SJSA1 (cell line): ENCODE measurements around the gene APC. TPM values are rescaled to one million over a fixed set of nuclear protein-coding genes. Genes with fewer than 3 reads are reported as not detected.
"Not testable (repeated sequence)": the region's sequence is repeated elsewhere in the genome, so short reads cannot be mapped to it uniquely, and the experiment has no call there.

Experiments
- DNase-seq, 2 experiments: peaks; one replicate each; pipeline ENCODE4 v3.0.0-alpha.2; 2015 to 2020; ENCODE audit warnings: low spot score in 2 of 2, low read depth in 1 of 2
- H3K27ac ChIP-seq: fragments of 250-450 bp; sonication (Bioruptor Pico); 2 replicates; pipeline ENCODE4 v1.5.1; 2020; ENCODE audit warnings: mild to moderate bottlenecking, moderate library complexity
- H3K27me3 ChIP-seq: fragments of 250-450 bp; sonication (Bioruptor Pico); replicated peaks from 2 replicates; pipeline ENCODE4 v1.5.1; 2020; ENCODE audit warnings: mild to moderate bottlenecking, moderate library complexity
- H3K36me3 ChIP-seq: fragments of 250-450 bp; sonication (Bioruptor Pico); 2 replicates; pipeline ENCODE4 v1.5.1; 2020; ENCODE audit warnings: mild to moderate bottlenecking
- H3K4me1 ChIP-seq: fragments of 250-450 bp; sonication (Bioruptor Pico); replicated peaks from 2 replicates; pipeline ENCODE4 v1.6.1; 2021; ENCODE audit warnings: mild to moderate bottlenecking
- H3K4me3 ChIP-seq: fragments of 250-450 bp; sonication (Bioruptor Pico); 2 replicates; pipeline ENCODE4 v1.5.1; 2020; ENCODE audit warnings: mild to moderate bottlenecking
- H3K9me3 ChIP-seq: fragments of 250-450 bp; sonication (Bioruptor Pico); replicated peaks from 2 replicates; pipeline ENCODE4 v1.5.1; 2020; ENCODE audit warnings: mild to moderate bottlenecking
- total RNA-seq: library from RNA; depleted of rRNA; stranded (reverse); fragments of >200 nt; shearing (Covaris generic); gene quantifications from 2 replicates; pipeline ENCODE4 v1.2.3, GENCODE V29; 2014; rRNA removed

The APC gene
- total RNA-seq, 1 experiment from 2014 or later: 44.7 TPM

DNA sequence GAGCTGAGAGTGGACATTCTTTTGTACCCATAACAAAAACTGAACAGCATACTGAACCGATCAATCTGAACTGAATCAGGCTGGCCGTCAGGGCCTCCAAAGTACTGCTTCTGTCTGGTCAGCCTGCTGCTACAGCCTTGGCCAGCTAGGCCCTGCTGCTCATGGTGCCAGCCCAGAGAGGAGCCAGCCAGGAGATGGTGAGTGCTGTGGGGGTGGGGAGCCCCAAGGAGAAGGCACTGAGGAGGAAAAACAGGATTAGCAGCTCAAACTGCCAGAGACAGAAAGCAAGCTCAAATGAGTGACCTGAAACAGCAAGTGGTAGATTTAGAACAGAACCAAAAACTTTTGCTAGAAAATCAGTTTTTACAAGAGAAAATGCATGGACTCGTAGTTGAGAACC, 147.3 kb downstream of the APC start:
- no peaks in the 10 kb centered on the region for H3K9me3 ChIP-seq
- H3K4me3 ChIP-seq: no peak overlapping the region
- no peak for DNase-seq
- H3K36me3 ChIP-seq: peaks cover 88% of the 10 kb centered on the region
- no peaks in the 10 kb centered on the region for H3K27me3 ChIP-seq
- H3K4me1 ChIP-seq: no peaks in the 10 kb centered on the region
- no peak overlapping the region for H3K27ac ChIP-seq

DNA sequence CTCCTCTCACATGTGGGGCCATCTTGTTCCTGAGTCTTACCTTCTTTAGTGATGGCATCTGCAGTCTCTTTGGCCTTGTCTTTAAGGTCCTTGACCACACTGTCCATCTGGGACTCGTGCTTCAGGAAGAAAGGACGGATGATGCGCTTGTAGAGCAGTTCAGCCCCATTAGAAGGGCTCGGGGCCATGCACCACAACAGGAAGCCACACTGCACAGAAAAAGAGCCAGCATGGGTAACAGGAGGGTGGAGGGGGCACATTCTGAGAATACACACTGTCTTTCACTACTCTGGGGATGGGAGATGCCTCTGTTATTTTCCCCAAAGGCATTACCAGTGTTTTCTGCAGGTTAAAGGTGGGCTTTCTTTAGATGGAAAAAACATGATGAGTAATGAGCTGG, 149.3 kb downstream of the APC start:
- DNase-seq: no peak
- no peak overlapping the region for H3K27ac ChIP-seq
- H3K4me3 ChIP-seq: no peak overlapping the region
- H3K4me1 ChIP-seq: no peaks in the 10 kb centered on the region
- no peaks in the 10 kb centered on the region for H3K9me3 ChIP-seq
- H3K27me3 ChIP-seq: no peaks in the 10 kb centered on the region
- peaks cover 86% of the 10 kb centered on the region for H3K36me3 ChIP-seq

DNA sequence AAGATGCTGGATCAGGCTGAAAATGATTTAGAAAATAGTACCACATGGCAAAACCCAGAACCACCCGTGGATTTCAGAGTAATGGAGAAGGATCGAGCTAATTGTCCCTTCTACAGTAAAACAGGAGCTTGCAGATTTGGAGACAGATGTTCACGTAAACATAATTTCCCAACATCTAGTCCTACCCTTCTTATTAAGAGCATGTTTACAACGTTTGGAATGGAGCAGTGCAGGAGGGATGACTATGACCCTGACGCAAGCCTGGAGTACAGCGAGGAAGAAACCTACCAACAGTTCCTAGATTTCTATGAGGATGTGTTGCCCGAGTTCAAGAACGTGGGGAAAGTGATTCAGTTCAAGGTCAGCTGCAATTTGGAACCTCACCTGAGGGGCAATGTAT, 154.4 kb downstream of the APC start:
- not testable (repeated sequence) for H3K9me3 ChIP-seq, H3K4me1 ChIP-seq, H3K27ac ChIP-seq, DNase-seq, H3K27me3 ChIP-seq, H3K4me3 ChIP-seq
- peaks cover 75% of the 10 kb centered on the region for H3K36me3 ChIP-seq

DNA sequence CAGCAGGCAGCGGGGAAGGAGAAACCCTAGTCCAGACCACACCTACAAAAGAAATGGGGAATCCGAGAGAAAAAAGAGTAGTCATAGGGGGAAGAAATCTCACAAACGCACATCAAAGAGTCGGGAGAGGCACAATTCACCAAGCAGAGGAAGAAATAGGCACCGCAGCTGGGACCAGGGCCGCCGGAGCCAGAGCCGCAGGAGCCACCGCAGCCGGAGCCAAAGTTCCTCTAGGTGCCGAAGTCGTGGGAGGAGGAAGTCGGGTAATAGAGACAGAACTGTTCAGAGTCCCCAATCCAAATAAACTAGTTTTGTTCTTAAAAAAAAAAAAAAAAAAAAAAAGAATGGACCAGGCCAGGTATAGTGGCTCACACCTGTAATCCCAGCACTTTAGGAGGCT, 155.1 kb downstream of the APC start:
- H3K4me3 ChIP-seq: no peak overlapping the region
- peaks cover 71% of the 10 kb centered on the region for H3K36me3 ChIP-seq
- peak in 1 of 2 experiments; percentile 37 for DNase-seq
- H3K4me1 ChIP-seq: no peaks in the 10 kb centered on the region
- H3K27ac ChIP-seq: no peak overlapping the region
- H3K27me3 ChIP-seq: no peaks in the 10 kb centered on the region
- H3K9me3 ChIP-seq: no peaks in the 10 kb centered on the region

DNA sequence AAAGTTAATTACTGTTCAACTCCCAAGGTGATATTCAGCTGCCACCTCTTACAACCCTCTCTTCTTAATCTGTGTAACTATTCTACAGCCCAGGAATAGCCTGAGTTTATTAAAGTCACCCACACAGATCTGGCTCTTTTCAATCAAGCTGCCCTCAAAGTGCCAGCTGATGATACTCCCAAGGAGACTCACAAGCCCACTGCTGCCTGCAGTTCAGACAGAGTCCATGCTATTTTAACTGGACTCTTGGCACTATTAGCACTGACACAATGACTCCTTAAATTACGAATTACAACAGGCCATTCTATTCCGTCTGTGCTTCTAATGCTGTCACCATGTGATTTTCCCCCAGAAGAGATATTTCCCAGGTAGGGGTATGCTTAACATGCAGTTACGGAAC, 158.0 kb downstream of the APC start:
- DNase-seq: no peak
- H3K4me1 ChIP-seq: no peaks in the 10 kb centered on the region
- H3K4me3 ChIP-seq: no peak overlapping the region
- H3K9me3 ChIP-seq: no peaks in the 10 kb centered on the region
- no peaks in the 10 kb centered on the region for H3K27me3 ChIP-seq
- no peak overlapping the region for H3K27ac ChIP-seq
- peaks cover 79% of the 10 kb centered on the region for H3K36me3 ChIP-seq

Other genes starting within 250 kb of the APC start
- 132 and 155 TPM in 2 replicates for gene SRP19, start 123.4 kb downstream of the APC start, total RNA-seq
- 57.0 and 76.3 TPM in 2 replicates for gene REEP5, start 184.3 kb downstream of the APC start, total RNA-seq
- gene DCP2, start 238.9 kb downstream of the APC start, total RNA-seq: 40.2 and 56.8 TPM in 2 replicates